ENCODE data around the gene CLPTM1. TPM values are rescaled to one million over a fixed set of nuclear protein-coding genes. Genes with fewer than 3 reads are reported as not detected.

CLPTM1 gene
- total RNA-seq, 1 donor from 2014 or later: 39.6 TPM

- TF ChIP-seq CTCF (conservative IDR thresholded peaks at IDR 0.05; ENCODE audit: low read depth, low read length): no peak
- no peak overlapping the region for H3K4me3 ChIP-seq (ENCODE audit: low read depth, low read length)
- no peak for DNase-seq (ENCODE audit: low read depth)
These were observed 50.6 kb downstream of the CLPTM1 start for GRCh38 chr19:45005787-45006186.

GRCh38 chr19:45008552-45008951, 53.4 kb downstream of the CLPTM1 start:
- no peak overlapping the region for H3K4me3 ChIP-seq (ENCODE audit: low read depth, low read length)
- DNase-seq (ENCODE audit: low read depth): no peak
- no peak for TF ChIP-seq CTCF (conservative IDR thresholded peaks at IDR 0.05; ENCODE audit: low read depth, low read length)

- no peak for DNase-seq (ENCODE audit: low read depth)
- TF ChIP-seq CTCF (conservative IDR thresholded peaks at IDR 0.05; ENCODE audit: low read depth, low read length): no peak
- no peak overlapping the region for H3K4me3 ChIP-seq (ENCODE audit: low read depth, low read length)
These were observed 54.6 kb downstream of the CLPTM1 start for GRCh38 chr19:45009625-45010255.

- DNase-seq (ENCODE audit: low read depth): no peak
- no peak overlapping the region for H3K4me3 ChIP-seq (ENCODE audit: low read depth, low read length)
- TF ChIP-seq CTCF (conservative IDR thresholded peaks at IDR 0.05; ENCODE audit: low read depth, low read length): no peak
These were observed 55.1 kb downstream of the CLPTM1 start for GRCh38 chr19:45010306-45010705.

- no peak for DNase-seq (ENCODE audit: low read depth)
- no peak overlapping the region for H3K4me3 ChIP-seq (ENCODE audit: low read depth, low read length)
- no peak for TF ChIP-seq CTCF (conservative IDR thresholded peaks at IDR 0.05; ENCODE audit: low read depth, low read length)
These were observed 56.8 kb downstream of the CLPTM1 start for GRCh38 chr19:45011959-45012358.

GRCh38 chr19:45016388-45017314, 61.5 kb downstream of the CLPTM1 start:
- TF ChIP-seq CTCF (conservative IDR thresholded peaks at IDR 0.05; ENCODE audit: low read depth, low read length): peak; percentile 80
- no peak for DNase-seq (ENCODE audit: low read depth)

More at GRCh38 chr19:45016388-45017314, 61.5 kb downstream of the CLPTM1 start:
- no peak overlapping the region for H3K4me3 ChIP-seq (ENCODE audit: low read depth, low read length)
